ENCODE results near the gene PUM2.
A peak's percentile ranks its signal among the peaks of the same experiment; 100 is the strongest.

Gene PUM2

GRCh38 chr2:20350753-20351554, at the start of gene PUM2:
PUM2 (minus strand) TSS chr2:20350844; CDS start chr2:20327360, 23,484 bp downstream.
- DNase-seq (ENCODE audit: low read depth) = peak; percentile 97
- peak; percentile 5 for TF ChIP-seq CTCF (conservative IDR thresholded peaks at IDR 0.05; ENCODE audit: low read depth, low read length)
- peak within 1 kb of the TSS; percentile 88 for H3K4me3 ChIP-seq (ENCODE audit: low read depth, low read length)

- no peak for DNase-seq (ENCODE audit: low read depth)
- no peak for TF ChIP-seq CTCF (conservative IDR thresholded peaks at IDR 0.05; ENCODE audit: low read depth, low read length)
Observed at GRCh38 chr2:20400306-20400705, 49.7 kb upstream of the PUM2 start.

GRCh38 chr2:20398956-20399567, 48.4 kb upstream of the PUM2 start:
- TF ChIP-seq CTCF (conservative IDR thresholded peaks at IDR 0.05; ENCODE audit: low read depth, low read length) = no peak
- peak; percentile 26 for DNase-seq (ENCODE audit: low read depth)
- no peak overlapping the region for H3K4me3 ChIP-seq (ENCODE audit: low read depth, low read length)

More at GRCh38 chr2:20400306-20400705, 49.7 kb upstream of the PUM2 start:
- H3K4me3 ChIP-seq (ENCODE audit: low read depth, low read length) = no peak overlapping the region

- no peak overlapping the region for H3K4me3 ChIP-seq (ENCODE audit: low read depth, low read length)
- DNase-seq (ENCODE audit: low read depth) = no peak
- no peak for TF ChIP-seq CTCF (conservative IDR thresholded peaks at IDR 0.05; ENCODE audit: low read depth, low read length)
Observed at GRCh38 chr2:20397811-20398447, 47.3 kb upstream of the PUM2 start.

GRCh38 chr2:20396356-20397000, 45.8 kb upstream of the PUM2 start:
- TF ChIP-seq CTCF (conservative IDR thresholded peaks at IDR 0.05; ENCODE audit: low read depth, low read length) = no peak
- DNase-seq (ENCODE audit: low read depth) = no peak

GRCh38 chr2:20393986-20394385, 43.3 kb upstream of the PUM2 start:
- TF ChIP-seq CTCF (conservative IDR thresholded peaks at IDR 0.05; ENCODE audit: low read depth, low read length) = no peak
- no peak for DNase-seq (ENCODE audit: low read depth)
- H3K4me3 ChIP-seq (ENCODE audit: low read depth, low read length) = no peak overlapping the region

More at GRCh38 chr2:20396356-20397000, 45.8 kb upstream of the PUM2 start:
- no peak overlapping the region for H3K4me3 ChIP-seq (ENCODE audit: low read depth, low read length)

Measured in choroid plexus epithelial cell (primary cell).